B cell (primary cell): Measurements from ENCODE around the gene TRIM27. TPM values are rescaled to one million over a fixed set of nuclear protein-coding genes. Genes with fewer than 3 reads are reported as not detected.
A peak's percentile ranks its signal among the peaks of the same experiment; 100 is the strongest.
"Not testable (repeated sequence)": the region's sequence is repeated elsewhere in the genome, so short reads cannot be mapped to it uniquely, and the experiment has no call there.

Experiments
- ATAC-seq: fragments of 200-7000 bp; cut with Tn5 transposase; one replicate; pipeline ENCODE4 v1.10.0; 2021; ENCODE audit warnings: low read depth, mild to moderate bottlenecking, moderate number of reproducible peaks, moderate library complexity
- CTCF ChIA-PET: fragments of 350-600 bp; sonication (Branson Sonifier 250); formaldehyde crosslinking; loops from one replicate; lab custom pipeline; 2021; ENCODE audit warnings: antibody characterized with exemption, inconsistent platforms; lab: Charles Lee
- POLR2A ChIA-PET: fragments of 350-600 bp; sonication (Branson Sonifier 250); formaldehyde crosslinking; loops from one replicate; lab custom pipeline; 2021; ENCODE audit warnings: antibody characterized with exemption; lab: Charles Lee
- DNase-seq: peaks from one replicate; pipeline ENCODE4 v3.0.0; 2013
- H2AFZ ChIP-seq: 2 replicates; pipeline ENCODE4 v1.6.1; 2012; ENCODE audit warnings: mild to moderate bottlenecking, low read depth, low read length; ENCODE audit not compliant: insufficient read depth, poor library complexity, severe bottlenecking
- H3K27ac ChIP-seq, 2 donors: 1 replicate in 1 of 2; 2 replicates in 1 of 2; pipeline ENCODE4 v1.5.1; 2012 to 2013; ENCODE audit warnings: low read length in 2 of 2, mild to moderate bottlenecking in 2 of 2, moderate library complexity in 1 of 2
- H3K27me3 ChIP-seq, 4 experiments: fragments of 200-600 bp in 1 of 4; sonication (generic) in 1 of 4; replicated peaks in 1 of 4; 1 replicate in 2 of 4; 2 replicates in 2 of 4; pipeline versions ENCODE4 v1.6.1 to v1.7.0; 2013 to 2016; ENCODE audit warnings: low read length in 3 of 4, mild to moderate bottlenecking in 2 of 4, mixed read lengths in 1 of 4, moderate library complexity in 1 of 4; ENCODE audit not compliant: insufficient read depth in 4 of 4, control insufficient read depth in 3 of 4; ENCODE audit errors: control extremely low read depth in 1 of 4
- H3K36me3 ChIP-seq, 2 experiments: replicated peaks in 1 of 2; 1 replicate in 1 of 2; 2 replicates in 1 of 2; pipeline versions ENCODE4 v1.6.1 to v1.7.1; 2013; ENCODE audit warnings: low read length in 1 of 2; ENCODE audit not compliant: insufficient read depth in 2 of 2, control insufficient read depth in 1 of 2; ENCODE audit errors: control extremely low read depth in 1 of 2, extremely low read depth in 1 of 2
- H3K4me1 ChIP-seq, 2 donors: fragments of 200-600 bp in 1 of 2; sonication (generic) in 1 of 2; 1 replicate in 1 of 2; 2 replicates in 1 of 2; pipeline versions ENCODE4 v1.5.1 to v1.6.1; 2013 to 2017; ENCODE audit warnings: low read length in 2 of 2; ENCODE audit not compliant: control insufficient read depth in 2 of 2, insufficient read depth in 2 of 2
- H3K4me2 ChIP-seq: replicated peaks from 2 replicates; pipeline ENCODE3; 2012; ENCODE audit warnings: mild to moderate bottlenecking, low read depth, low read length; ENCODE audit not compliant: poor library complexity, severe bottlenecking
- H3K4me3 ChIP-seq, 5 experiments: fragments of 200-600 bp in 1 of 5; sonication (generic) in 1 of 5; 1 replicate in 3 of 5; 2 replicates in 2 of 5; pipeline versions ENCODE4 v1.5.1 to v1.7.0; 2011 to 2016; ENCODE audit warnings: low read length in 4 of 5, mild to moderate bottlenecking in 4 of 5, low read depth in 2 of 5, control low read depth in 1 of 5, moderate library complexity in 1 of 5; ENCODE audit not compliant: insufficient read depth in 1 of 5; ENCODE audit errors: control extremely low read depth in 1 of 5, extremely low read depth in 1 of 5
- H3K79me2 ChIP-seq: fragments of 200-600 bp; sonication (generic); one replicate; pipeline ENCODE4 v1.6.0; 2016; ENCODE audit warnings: low read length; ENCODE audit not compliant: control insufficient read depth, insufficient read depth
- H3K9ac ChIP-seq: fragments of 200-600 bp; sonication (generic); 2 replicates; pipeline ENCODE4 v1.6.1; 2017; ENCODE audit warnings: mild to moderate bottlenecking, low read length, moderate library complexity
- H3K9me3 ChIP-seq, 3 donors: one replicate each; pipeline versions ENCODE4 v1.6.1 to v1.7.1; 2013; ENCODE audit warnings: low read length in 2 of 3; ENCODE audit not compliant: control insufficient read depth in 2 of 3, insufficient read depth in 1 of 3; ENCODE audit errors: control extremely low read depth in 1 of 3
- H4K20me1 ChIP-seq: 2 replicates; pipeline ENCODE4 v1.6.0; 2012; ENCODE audit warnings: mild to moderate bottlenecking, low read length; ENCODE audit not compliant: insufficient read depth, control insufficient read depth, poor library complexity, severe bottlenecking
- H3K27ac Mint-ChIP-seq: one replicate; pipeline ENCODE4 v1.8.0; 2021; ENCODE audit warnings: mixed read lengths
- H3K27me3 Mint-ChIP-seq: one replicate; pipeline ENCODE4 v1.8.0; 2021; ENCODE audit warnings: mixed read lengths
- H3K4me1 Mint-ChIP-seq: one replicate; pipeline ENCODE4 v1.8.0; 2021; ENCODE audit warnings: mixed read lengths
- H3K4me3 Mint-ChIP-seq: one replicate; pipeline ENCODE4 v1.8.0; 2021; ENCODE audit warnings: mixed read lengths
- H3K9me3 Mint-ChIP-seq: one replicate; pipeline ENCODE4 v1.8.0; 2022; ENCODE audit warnings: mixed read lengths; ENCODE audit not compliant: insufficient read depth
- CTCF ChIP-seq: fragments of 200-600 bp; IDR thresholded peaks from one replicate; pipeline ENCODE4 v1.8.0; 2022; ENCODE audit warnings: antibody characterized with exemption, mild to moderate bottlenecking
- EZH2 ChIP-seq: IDR thresholded peaks from 2 replicates; pipeline ENCODE4 v1.6.1; 2012; ENCODE audit warnings: borderline replicate concordance, low read depth, mild to moderate bottlenecking, moderate library complexity, low read length; ENCODE audit not compliant: insufficient read depth, poor library complexity, severe bottlenecking
- WGBS: methylation state at CpG from one replicate; pipeline ENCODE4 v1.1.5; 2013; ENCODE audit warnings: missing lambda C conversion rate; ENCODE audit not compliant: insufficient coverage; 5-methylcytosine and 5-hydroxymethylcytosine counted together
- intact Hi-C: fragments of 100-400 bp; cut with micrococcal nuclease; formaldehyde crosslinking; loops from one replicate; pipeline ENCODE4 v1.10.0; 2022
- polyA plus RNA-seq: library from polyadenylated mRNA; depleted of rRNA; stranded (reverse); fragments of >200 nt; gene quantifications from 2 replicates; pipeline ENCODE4 v1.2.3, GENCODE V29; 2012
- total RNA-seq, 2 donors: library from RNA; stranded (reverse); fragments of 120-200 nt in 1 of 2; gene quantifications; 1 replicate in 1 of 2; 2 replicates in 1 of 2; pipeline versions ENCODE4 v1.2.3 to v1.2.4, GENCODE V29; 2013 to 2022

Gene TRIM27
- total and polyA plus RNA-seq, 2 donors (not counting 1 experiment from before 2014, with no cell fraction given) = 48.3 to 70.0 TPM

- H3K9me3 ChIP-seq = peaks cover 0 to 30% (median 8%) of the 10 kb centered on the region in 3 donors
- H3K27me3 Mint-ChIP-seq = peaks cover 10% of the 10 kb centered on the region
- H3K4me1 ChIP-seq = peaks cover 0 to 10% of the 10 kb centered on the region in 2 donors
- CTCF ChIA-PET = no interaction called here
- ATAC-seq (no peak), DNase-seq (no peak)
- H3K36me3 ChIP-seq = no peaks in the 10 kb centered on the region
- no peak overlapping the region for H3K27ac ChIP-seq
- H3K79me2 ChIP-seq = no peaks in the 10 kb centered on the region
- no peak overlapping the region for H3K27ac Mint-ChIP-seq
- no CpG with 5 or more reads among the region's 3 CpGs for WGBS
- H3K4me3 ChIP-seq = no peak overlapping the region
- H3K4me3 Mint-ChIP-seq = no peak overlapping the region
- TF ChIP-seq EZH2 = no peak
- TF ChIP-seq CTCF = no peak
- intact Hi-C loops = no loop called here
- no peak overlapping the region for H3K4me2 ChIP-seq
- no peak overlapping the region for H2AFZ ChIP-seq
- peaks cover 6% of the 10 kb centered on the region for H3K9me3 Mint-ChIP-seq
- peaks cover 9% of the 10 kb centered on the region for H3K4me1 Mint-ChIP-seq
- no peaks in the 10 kb centered on the region for H4K20me1 ChIP-seq
- POLR2A ChIA-PET = no interaction called here
- peaks cover 0 to 2% (median 0%) of the 10 kb centered on the region in 4 experiments for H3K27me3 ChIP-seq
- H3K9ac ChIP-seq = no peak overlapping the region
Observed at GRCh38 chr6:28858963-28859362, 64.8 kb downstream of the TRIM27 start.

GRCh38 chr6:28856620-28857005, 67.2 kb downstream of the TRIM27 start:
- H3K36me3 ChIP-seq = no peaks in the 10 kb centered on the region
- Mint-ChIP-seq H3K9me3 (no peaks in the 10 kb centered on the region), H3K4me1 (no peaks in the 10 kb centered on the region), H3K27ac (no peak overlapping the region), H3K27me3 (peaks cover 8% of the 10 kb centered on the region), H3K4me3 (no peak overlapping the region)
- no peak overlapping the region for H3K9ac ChIP-seq
- peak; percentile 55 for DNase-seq
- H3K79me2 ChIP-seq = no peaks in the 10 kb centered on the region
- H3K27ac ChIP-seq = no peak overlapping the region
- H3K4me2 ChIP-seq = no peak overlapping the region
- no peaks in the 10 kb centered on the region for H3K4me1 ChIP-seq
- no peaks in the 10 kb centered on the region for H3K27me3 ChIP-seq
- no peak overlapping the region for H2AFZ ChIP-seq
- ATAC-seq = peak; percentile 43
- no peaks in the 10 kb centered on the region for H4K20me1 ChIP-seq
- WGBS = 17% methylated on average over 1 of the region's 1 CpG
- intact Hi-C loops = no loop called here
- ChIA-PET CTCF (no interaction called here), POLR2A (no interaction called here)
- no peak for TF ChIP-seq CTCF
- no peak for TF ChIP-seq EZH2
- peaks cover 0 to 9% (median 0%) of the 10 kb centered on the region in 3 donors for H3K9me3 ChIP-seq
- no peak overlapping the region for H3K4me3 ChIP-seq

- ATAC-seq, H4K20me1 ChIP-seq, intact Hi-C loops, H3K4me3 ChIP-seq, H3K9me3 ChIP-seq, H3K9ac ChIP-seq, H3K4me3 Mint-ChIP-seq, H3K4me1 ChIP-seq, H2AFZ ChIP-seq, H3K9me3 Mint-ChIP-seq, DNase-seq, H3K4me2 ChIP-seq, CTCF ChIA-PET, H3K27me3 ChIP-seq, H3K79me2 ChIP-seq, H3K4me1 Mint-ChIP-seq, POLR2A ChIA-PET, H3K36me3 ChIP-seq, H3K27ac ChIP-seq, H3K27ac Mint-ChIP-seq: not testable (repeated sequence)
- WGBS = no CpG with 5 or more reads among the region's 2 CpGs
- peaks cover 14% of the 10 kb centered on the region for H3K27me3 Mint-ChIP-seq
Observed at GRCh38 chr6:28854405-28854804, 69.4 kb downstream of the TRIM27 start.
